Esophagus muscularis mucosa (tissue), 4 donors: ENCODE data around the gene TTC34. TPM values are rescaled to one million over a fixed set of nuclear protein-coding genes. Genes with fewer than 3 reads are reported as not detected.

Source experiments
- DNase-seq: peaks from one replicate; pipeline ENCODE4 v3.0.0-alpha.2; 2017; ENCODE audit errors: extremely low spot score
- H3K27ac ChIP-seq, 4 donors: fragments of 200-600 bp; sonication (generic); replicated peaks in 1 of 4; 1 replicate in 3 of 4; 2 replicates in 1 of 4; pipeline ENCODE4 v1.5.1; 2016 to 2019; ENCODE audit warnings: mild to moderate bottlenecking in 1 of 4
- H3K27me3 ChIP-seq, 4 donors: fragments of 200-600 bp; sonication (generic); one replicate each; pipeline versions ENCODE4 v1.5.1 to v1.6.0; 2016 to 2019
- H3K36me3 ChIP-seq, 4 donors: fragments of 200-600 bp; sonication (generic); one replicate each; pipeline ENCODE4 v1.5.1; 2016 to 2019
- H3K4me1 ChIP-seq, 4 donors: fragments of 200-600 bp; sonication (generic); one replicate each; pipeline ENCODE4 v1.5.1; 2016 to 2019
- H3K4me3 ChIP-seq, 4 donors: fragments of 200-600 bp; sonication (generic); 1 replicate in 2 of 4; 2 replicates in 2 of 4; pipeline ENCODE4 v1.5.1; 2016 to 2019; ENCODE audit warnings: mild to moderate bottlenecking in 4 of 4, moderate library complexity in 1 of 4
- H3K9me3 ChIP-seq, 4 donors: fragments of 200-600 bp; sonication (generic); 1 replicate in 3 of 4; 2 replicates in 1 of 4; pipeline ENCODE4 v1.5.1; 2016 to 2019
- CTCF ChIP-seq, 3 experiments: fragments of 200-600 bp in 2 of 3; fragments of 450-650 bp in 1 of 3; sonication (generic) in 2 of 3; IDR thresholded peaks; one replicate each; pipeline ENCODE4 v1.5.1; 2017 to 2019; ENCODE audit warnings: antibody characterized with exemption in 3 of 3, mild to moderate bottlenecking in 2 of 3, moderate library complexity in 1 of 3
- EP300 ChIP-seq: sonication (generic); formaldehyde crosslinking; IDR thresholded peaks from one replicate; pipeline ENCODE4 v1.6.1; 2017; ENCODE audit warnings: antibody characterized with exemption
- POLR2A ChIP-seq: fragments of 450-650 bp; IDR thresholded peaks from one replicate; pipeline ENCODE4 v1.6.1; 2017; ENCODE audit warnings: antibody characterized with exemption, moderate library complexity, mild to moderate bottlenecking, low read depth
- POLR2AphosphoS5 ChIP-seq, 2 donors: sonication (generic); formaldehyde crosslinking; IDR thresholded peaks; one replicate each; pipeline ENCODE4 v1.6.1; 2017; ENCODE audit warnings: antibody characterized with exemption in 2 of 2
- WGBS: methylation state at CpG from one replicate; pipeline ENCODE4 v1.1.5; 2018; 5-methylcytosine and 5-hydroxymethylcytosine counted together
- intact Hi-C: fragments of 100-400 bp; cut with DNase I; formaldehyde crosslinking; loops from one replicate; pipeline ENCODE4 v1.15.1; 2023
- total RNA-seq, 4 donors: library from RNA; depleted of rRNA; stranded (reverse); fragments of >200 nt; gene quantifications; one replicate each; pipeline versions ENCODE4 v1.1.0 to v1.2.1, GENCODE V29; 2016

TTC34 gene
- total RNA-seq, 4 donors from 2014 or later, result under 0.01 to 0.46 (median 0.10) TPM

- Histone ChIP-seq H3K36me3 (no peaks in the 10 kb centered on the region), H3K9me3 (peaks cover 0 to 3% (median 0%) of the 10 kb centered on the region in 4 donors), H3K27ac (no peak overlapping the region), H3K27me3 (peaks cover 0 to 79% (median 30%) of the 10 kb centered on the region in 4 donors), H3K4me3 (no peak overlapping the region), H3K4me1 (peaks cover 4 to 13% (median 12%) of the 10 kb centered on the region in 4 donors)
- TF ChIP-seq POLR2AphosphoS5 (IDR thresholded peaks at IDR 0.05) (no peak), POLR2A (no peak), EP300 (no peak), CTCF (IDR thresholded peaks at IDR 0.05) (no peak)
- DNase-seq, result no peak
- 83% methylated on average over 5 of the region's 10 CpGs for WGBS
- intact Hi-C loops, result no loop called here
Measured at GRCh38 chr1:2625311-2625710, 176.2 kb downstream of the TTC34 start.

GRCh38 chr1:2624735-2625300 is 176.7 kb downstream of the TTC34 start:
- H3K4me3 ChIP-seq, result no peak overlapping the region
- TF ChIP-seq POLR2AphosphoS5 (IDR thresholded peaks at IDR 0.05) (no peak), CTCF (IDR thresholded peaks at IDR 0.05) (no peak), POLR2A (no peak)
- H3K36me3 ChIP-seq, result no peaks in the 10 kb centered on the region
- WGBS, result 77% methylated on average over 13 of the region's 13 CpGs
- peaks cover 0 to 4% (median 0%) of the 10 kb centered on the region in 4 donors for H3K9me3 ChIP-seq
- no peak overlapping the region for H3K27ac ChIP-seq
- H3K4me1 ChIP-seq, result peaks cover 4 to 13% (median 12%) of the 10 kb centered on the region in 4 donors
- H3K27me3 ChIP-seq, result peaks cover 0 to 79% (median 28%) of the 10 kb centered on the region in 4 donors
- intact Hi-C loops, result no loop called here
- DNase-seq, result no peak

- peaks cover 0 to 7% (median 7%) of the 10 kb centered on the region in 4 donors for H3K4me1 ChIP-seq
- H3K27me3 ChIP-seq, result peaks cover 0 to 75% (median 17%) of the 10 kb centered on the region in 4 donors
- intact Hi-C loops, result no loop called here
- H3K27ac ChIP-seq, result no peak overlapping the region
- TF ChIP-seq POLR2A, result no peak
- no peak for TF ChIP-seq POLR2AphosphoS5 (IDR thresholded peaks at IDR 0.05)
- no peak for TF ChIP-seq EP300
- TF ChIP-seq CTCF (IDR thresholded peaks at IDR 0.05), result no peak
- H3K4me3 ChIP-seq, result no peak overlapping the region
- peaks cover 0 to 4% (median 0%) of the 10 kb centered on the region in 4 donors for H3K9me3 ChIP-seq
- DNase-seq, result no peak
- 90% methylated on average over 8 of the region's 12 CpGs for WGBS
- no peaks in the 10 kb centered on the region for H3K36me3 ChIP-seq
Measured at GRCh38 chr1:2623571-2624337, 177.7 kb downstream of the TTC34 start.

GRCh38 chr1:2617971-2618470 is 183.5 kb downstream of the TTC34 start:
- no peak for DNase-seq
- TF ChIP-seq POLR2AphosphoS5 (IDR thresholded peaks at IDR 0.05), result no peak
- TF ChIP-seq CTCF (IDR thresholded peaks at IDR 0.05), result no peak
- no peak for TF ChIP-seq EP300
- TF ChIP-seq POLR2A, result no peak
- intact Hi-C loops, result no loop called here
- H3K9me3 ChIP-seq, result peaks cover 0 to 36% (median 19%) of the 10 kb centered on the region in 4 donors
- H3K27ac ChIP-seq, result no peak overlapping the region
- WGBS, result 5% methylated on average over 1 of the region's 1 CpG
- peaks cover 0 to 58% (median 0%) of the 10 kb centered on the region in 4 donors for H3K27me3 ChIP-seq
- H3K4me1 ChIP-seq, result no peaks in the 10 kb centered on the region
- H3K4me3 ChIP-seq, result no peak overlapping the region
- H3K36me3 ChIP-seq, result no peaks in the 10 kb centered on the region
